GM12873 (cell line): Measurements from ENCODE around the gene EFNA5.

Experiments
- TF ChIP-seq, protein P1 (sequence below): IDR thresholded peaks from 2 replicates; pipeline ENCODE4 v1.5.1; 2012; ENCODE audit warnings: low read depth, mild to moderate bottlenecking, moderate library complexity, low read length, control low read depth; ENCODE audit not compliant: insufficient read depth; ENCODE audit errors: missing control alignments

The EFNA5 gene

GRCh38 chr5:107504424-107504823 lies 166.3 kb downstream of the EFNA5 start:
- TF ChIP-seq, protein P1, sequence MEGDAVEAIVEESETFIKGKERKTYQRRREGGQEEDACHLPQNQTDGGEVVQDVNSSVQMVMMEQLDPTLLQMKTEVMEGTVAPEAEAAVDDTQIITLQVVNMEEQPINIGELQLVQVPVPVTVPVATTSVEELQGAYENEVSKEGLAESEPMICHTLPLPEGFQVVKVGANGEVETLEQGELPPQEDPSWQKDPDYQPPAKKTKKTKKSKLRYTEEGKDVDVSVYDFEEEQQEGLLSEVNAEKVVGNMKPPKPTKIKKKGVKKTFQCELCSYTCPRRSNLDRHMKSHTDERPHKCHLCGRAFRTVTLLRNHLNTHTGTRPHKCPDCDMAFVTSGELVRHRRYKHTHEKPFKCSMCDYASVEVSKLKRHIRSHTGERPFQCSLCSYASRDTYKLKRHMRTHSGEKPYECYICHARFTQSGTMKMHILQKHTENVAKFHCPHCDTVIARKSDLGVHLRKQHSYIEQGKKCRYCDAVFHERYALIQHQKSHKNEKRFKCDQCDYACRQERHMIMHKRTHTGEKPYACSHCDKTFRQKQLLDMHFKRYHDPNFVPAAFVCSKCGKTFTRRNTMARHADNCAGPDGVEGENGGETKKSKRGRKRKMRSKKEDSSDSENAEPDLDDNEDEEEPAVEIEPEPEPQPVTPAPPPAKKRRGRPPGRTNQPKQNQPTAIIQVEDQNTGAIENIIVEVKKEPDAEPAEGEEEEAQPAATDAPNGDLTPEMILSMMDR: no peak

GRCh38 chr5:107502676-107503060 lies 168.1 kb downstream of the EFNA5 start:
- TF ChIP-seq, protein P1: no peak

GRCh38 chr5:107501965-107502675 lies 168.6 kb downstream of the EFNA5 start:
- TF ChIP-seq, protein P1: no peak

GRCh38 chr5:107500840-107501239 lies 169.9 kb downstream of the EFNA5 start:
- TF ChIP-seq, protein P1: no peak

GRCh38 chr5:107500347-107500746 lies 170.4 kb downstream of the EFNA5 start:
- TF ChIP-seq, protein P1: no peak

DNA sequence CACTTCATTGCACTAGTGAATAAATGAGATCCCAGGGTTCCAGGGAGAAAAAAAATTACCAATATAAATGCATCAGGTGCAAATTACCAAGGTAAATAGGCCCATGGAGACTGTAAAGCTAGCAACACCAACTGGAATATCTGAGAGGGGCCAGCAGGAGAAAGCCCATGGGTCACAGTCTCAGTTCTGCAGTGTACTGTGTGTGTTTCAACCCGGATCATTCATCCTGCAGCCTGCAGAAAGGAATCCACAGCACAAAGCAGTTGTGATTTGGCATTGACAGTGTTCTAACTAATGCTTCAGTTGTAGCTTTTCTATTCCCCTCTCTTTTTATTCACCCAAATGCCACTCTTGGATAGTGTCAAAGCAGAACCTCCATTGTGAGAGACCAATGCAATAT lies 171.0 kb downstream of the EFNA5 start:
- TF ChIP-seq, protein P1: no peak

DNA sequence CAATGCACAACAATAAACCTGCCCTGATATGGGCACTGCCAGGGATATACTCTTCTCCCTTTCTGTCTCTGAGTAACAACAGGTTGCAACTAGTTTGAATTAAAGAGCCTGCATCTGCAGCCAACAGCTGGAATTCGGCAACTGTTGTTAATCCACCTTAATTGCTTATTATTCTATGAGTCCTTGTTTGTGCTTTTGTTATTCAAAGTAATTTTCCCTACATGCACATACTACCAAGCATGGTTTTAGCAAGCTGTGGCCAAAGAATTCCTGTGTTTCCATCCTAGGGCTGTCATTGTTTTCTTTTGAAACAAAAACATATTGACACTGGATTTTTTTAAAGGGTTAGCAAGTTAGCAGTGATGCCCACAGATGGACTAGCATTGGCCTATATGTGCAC lies 171.5 kb downstream of the EFNA5 start:
- TF ChIP-seq, protein P1: no peak
